CD4-positive, alpha-beta T cell treated with Interleukin-21 for 1 hour (primary cell): ENCODE results near the gene AIMP2.
A peak's percentile ranks its signal among the peaks of the same experiment; 100 is the strongest.
"Not testable (repeated sequence)": the region's sequence is repeated elsewhere in the genome, so short reads cannot be mapped to it uniquely, and the experiment has no call there.

Source experiments
- DNase-seq: peaks from one replicate; pipeline ENCODE4 v3.0.0-alpha.2; 2020

The AIMP2 gene

DNA sequence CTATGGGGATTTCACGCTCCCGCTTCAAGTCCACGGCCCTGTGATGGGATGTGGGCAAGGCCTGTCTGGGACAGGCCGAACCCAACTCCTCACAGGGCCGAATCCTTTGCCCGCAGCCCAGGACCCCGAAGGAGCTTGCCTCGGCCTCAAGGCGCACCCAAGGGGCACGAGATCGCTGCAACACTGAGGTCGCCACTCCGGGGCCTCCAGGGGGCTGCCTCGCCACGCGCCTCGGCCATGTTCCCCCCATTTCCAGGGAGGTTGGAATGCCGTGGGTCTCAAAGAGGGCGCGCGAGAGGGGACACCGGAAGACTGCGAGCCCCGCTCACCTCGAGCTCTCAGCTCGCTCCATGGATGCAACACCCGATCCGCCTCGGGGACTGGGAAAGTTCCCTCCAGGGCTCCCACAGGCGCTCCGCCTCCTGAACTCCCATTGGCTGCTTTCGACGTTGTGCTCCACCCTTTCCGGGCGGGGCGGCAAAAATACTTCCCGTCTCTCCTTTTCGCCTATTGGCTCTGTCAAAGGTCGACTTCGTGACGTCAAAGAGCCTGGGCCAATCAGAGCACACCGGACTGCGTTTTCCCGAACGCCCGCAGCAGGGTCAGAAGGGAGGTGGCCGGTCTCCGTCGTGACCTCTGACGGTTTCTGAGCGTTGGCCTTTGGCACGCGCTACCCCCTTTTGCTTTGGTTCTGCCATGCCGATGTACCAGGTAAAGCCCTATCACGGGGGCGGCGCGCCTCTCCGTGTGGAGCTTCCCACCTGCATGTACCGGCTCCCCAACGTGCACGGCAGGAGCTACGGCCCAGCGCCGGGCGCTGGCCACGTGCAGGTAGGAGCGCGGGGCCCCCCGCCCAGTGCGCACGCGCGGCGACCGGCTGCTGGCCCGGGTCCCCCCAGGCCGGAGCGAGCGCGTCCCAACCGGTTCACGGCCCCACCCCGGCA is at the start of gene AIMP2, which contains the start of gene PMS2:
TSS of gene AIMP2 (plus strand) at position 605 of the 944 bp plus-strand sequence. CDS start at position 697, 92 bp downstream.
TSS of gene PMS2 (minus strand) at position 382 of the 944 bp plus-strand sequence. CDS start at position 352, 30 bp downstream.
- peak; percentile 97 for DNase-seq

DNA sequence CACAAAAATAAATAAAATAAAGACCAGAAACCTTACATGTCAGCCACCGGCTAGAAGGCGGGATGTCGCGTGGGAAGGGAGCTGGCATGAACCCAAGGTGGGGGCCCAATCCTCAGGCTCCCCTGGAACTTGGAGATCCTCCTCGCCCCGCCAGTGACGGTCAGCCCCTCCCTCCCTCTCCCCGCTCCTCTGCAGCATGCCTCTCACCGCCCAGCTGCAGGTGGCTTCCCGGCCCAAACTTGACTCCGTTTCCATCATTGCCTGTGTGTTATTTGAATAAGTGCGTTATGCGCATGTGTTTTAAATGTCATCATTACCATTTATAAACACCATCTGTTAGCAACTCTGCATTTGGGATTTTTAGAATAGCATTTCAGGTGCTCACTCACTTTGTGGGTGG is 45.9 kb upstream of the AIMP2 start:
- DNase-seq, result not testable (repeated sequence)

DNA sequence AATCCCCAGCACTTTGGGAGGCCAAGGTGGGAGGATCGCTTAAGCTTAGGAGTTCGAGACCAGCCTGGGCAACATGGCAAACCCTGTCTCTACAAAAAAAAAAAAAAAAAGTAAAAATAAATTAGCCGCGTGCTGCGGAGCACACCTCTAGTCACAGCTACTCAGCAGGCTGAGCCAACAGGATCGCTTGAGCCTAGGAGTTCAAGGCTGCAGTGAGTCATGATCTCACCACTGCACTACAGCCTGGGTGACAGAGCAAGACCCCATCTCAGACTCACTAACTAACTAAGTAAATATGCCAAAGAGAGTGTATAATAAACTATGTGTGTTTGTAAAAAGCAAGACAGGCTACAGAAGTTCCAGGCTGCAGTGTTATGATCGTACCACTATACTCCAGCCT is 45.3 kb upstream of the AIMP2 start:
- not testable (repeated sequence) for DNase-seq

DNA sequence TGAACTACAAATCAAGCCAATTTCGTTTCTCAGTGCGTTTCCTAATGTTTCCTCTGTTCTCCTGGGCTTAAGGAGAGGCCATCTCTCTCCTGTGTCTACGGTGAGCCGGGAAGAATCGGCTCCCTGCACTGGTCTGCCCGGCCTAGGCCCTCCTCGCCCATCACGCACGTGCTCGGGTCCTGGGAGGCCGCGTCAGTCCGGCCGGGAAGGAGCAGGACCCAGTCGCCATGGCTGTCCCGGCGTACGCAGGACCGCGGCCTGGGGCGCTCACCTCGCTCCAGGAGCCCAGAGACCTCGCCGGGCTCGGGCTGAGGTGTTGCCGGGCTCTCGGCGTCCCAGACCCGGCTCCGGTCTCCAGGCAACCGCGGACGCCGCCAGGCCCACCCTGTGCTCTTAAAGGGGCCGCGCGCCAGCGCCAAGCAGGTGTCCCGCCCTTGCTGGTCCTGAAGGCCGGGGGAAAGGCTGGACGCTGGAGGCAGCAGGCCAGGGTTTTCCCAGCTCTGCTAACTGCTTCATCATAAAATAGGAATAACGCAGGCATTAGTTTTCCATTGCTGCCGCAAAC is 38.6 kb upstream of the AIMP2 start, which contains the start of gene RSPH10B:
TSS of gene RSPH10B (minus strand) at position 343 of the 565 bp plus-strand sequence. CDS start 3,573 bp downstream, outside the sequence.
- DNase-seq, result not testable (repeated sequence)

DNA sequence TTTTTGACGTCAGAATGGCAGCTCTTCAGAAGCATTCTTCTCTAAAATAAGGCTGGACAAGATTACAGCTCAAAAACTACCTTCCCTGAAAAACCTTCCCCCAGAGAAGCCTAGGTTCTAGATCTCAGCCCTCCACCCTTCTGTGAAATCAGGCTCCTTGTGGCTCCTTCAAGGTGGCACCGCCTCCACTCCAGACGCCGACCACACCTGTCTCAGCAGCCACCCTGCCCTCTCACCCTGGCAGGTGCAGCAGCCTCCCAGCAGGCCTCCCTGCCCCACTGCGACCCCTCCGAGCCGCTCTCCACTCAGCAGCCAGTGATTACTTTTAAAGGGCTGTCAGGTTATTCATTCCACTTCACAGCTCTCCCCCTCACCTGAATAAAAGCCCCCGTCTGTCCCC is 35.5 kb upstream of the AIMP2 start:
- not testable (repeated sequence) for DNase-seq

DNA sequence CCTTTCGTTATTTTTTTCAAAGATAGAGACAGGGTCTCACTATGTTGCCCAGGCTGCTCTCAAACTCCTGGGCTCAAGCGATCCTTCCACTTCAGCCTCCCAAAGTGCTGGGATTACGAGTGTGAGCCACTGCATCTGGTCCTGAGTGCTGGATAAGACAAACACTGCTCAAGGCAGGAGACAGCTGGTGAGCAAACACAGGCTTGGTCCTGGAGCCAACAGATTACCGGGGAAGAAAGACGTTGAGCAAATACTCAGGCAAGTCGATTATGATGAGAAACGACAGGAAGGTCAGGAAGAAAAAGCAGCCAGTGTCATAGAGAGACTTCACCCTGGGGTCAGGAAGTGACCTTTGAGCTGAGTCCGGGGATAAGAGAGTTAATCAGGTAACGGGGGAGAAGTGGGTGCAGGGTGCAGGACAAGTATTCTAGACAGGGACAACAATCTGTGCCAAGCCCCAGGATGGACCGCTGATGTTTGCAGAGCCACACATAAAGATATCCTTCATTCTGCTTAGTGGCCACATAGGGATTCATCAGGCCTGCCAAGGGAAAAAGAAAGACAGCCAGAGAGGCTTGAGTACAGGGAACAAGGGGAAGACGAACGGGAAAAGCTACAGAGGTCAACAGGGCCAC is 29.3 kb upstream of the AIMP2 start:
- DNase-seq, result not testable (repeated sequence)

DNA sequence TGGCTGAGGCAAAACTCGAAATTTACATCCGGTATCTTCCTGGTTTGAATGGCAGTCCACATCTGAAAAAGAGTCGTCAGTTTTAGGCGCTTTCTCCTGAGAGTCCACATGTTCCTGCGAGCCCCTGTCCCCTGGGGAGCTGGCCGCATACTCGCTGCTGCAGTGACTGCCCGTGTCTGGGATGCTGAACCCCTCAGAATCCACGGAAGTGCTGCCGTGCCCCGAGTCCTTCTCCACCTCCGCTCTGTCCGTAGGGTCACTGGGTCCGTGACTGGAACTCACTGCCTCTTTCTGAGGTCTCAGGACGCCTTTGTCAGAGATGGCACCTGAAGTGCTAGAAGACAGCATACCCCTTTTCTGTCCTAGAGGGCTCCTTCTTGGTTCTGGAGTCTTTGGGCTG is 22.0 kb upstream of the AIMP2 start:
- DNase-seq, result not testable (repeated sequence)

DNA sequence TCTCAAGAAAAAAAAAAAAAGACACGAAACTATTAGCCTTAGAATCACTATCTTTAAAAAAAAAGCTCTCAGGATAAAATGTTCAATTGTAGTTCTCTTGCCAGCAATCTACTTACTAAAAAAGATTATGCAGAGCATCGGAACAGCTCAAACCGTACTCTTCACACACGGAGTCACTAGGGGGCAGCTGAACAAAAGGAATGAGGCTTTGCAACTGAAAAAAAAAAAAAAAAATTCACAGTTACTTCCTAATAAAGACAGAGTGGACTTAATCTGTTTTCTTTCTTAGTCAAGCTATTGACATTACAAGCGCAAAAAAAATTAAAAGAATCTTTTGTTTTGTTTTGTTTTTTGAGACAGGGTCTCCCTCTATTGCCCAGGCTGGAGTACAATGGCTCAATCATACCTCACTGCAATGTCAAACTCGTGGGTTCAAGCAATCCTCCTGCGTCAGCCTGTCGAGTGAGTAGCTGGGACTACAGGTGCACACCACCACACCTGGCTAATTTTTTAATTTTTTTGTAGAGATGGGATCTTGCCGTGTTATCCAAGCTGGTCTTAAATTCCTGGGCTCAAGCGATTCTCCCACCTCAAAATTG is 11.8 kb upstream of the AIMP2 start:
- DNase-seq, result peak; percentile 70

DNA sequence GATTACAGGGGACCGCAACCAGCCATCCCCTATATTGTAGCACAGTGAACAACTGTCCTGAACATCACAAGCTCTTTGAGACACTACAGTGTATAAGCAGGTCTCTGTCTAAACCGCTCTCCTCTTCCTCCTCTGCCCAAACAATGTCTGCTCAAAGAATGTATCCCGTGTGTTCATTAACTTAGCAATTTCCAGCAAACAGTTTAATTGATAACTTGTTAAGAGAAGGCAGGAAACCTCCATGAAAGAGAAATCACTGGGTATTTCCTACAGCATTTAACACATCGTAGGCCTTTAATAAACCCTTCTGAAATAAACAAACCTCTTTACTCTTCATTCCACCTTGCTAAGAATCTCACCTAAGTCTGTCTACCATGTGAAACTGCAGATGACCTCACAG is 1.7 kb upstream of the AIMP2 start:
- no peak for DNase-seq

DNA sequence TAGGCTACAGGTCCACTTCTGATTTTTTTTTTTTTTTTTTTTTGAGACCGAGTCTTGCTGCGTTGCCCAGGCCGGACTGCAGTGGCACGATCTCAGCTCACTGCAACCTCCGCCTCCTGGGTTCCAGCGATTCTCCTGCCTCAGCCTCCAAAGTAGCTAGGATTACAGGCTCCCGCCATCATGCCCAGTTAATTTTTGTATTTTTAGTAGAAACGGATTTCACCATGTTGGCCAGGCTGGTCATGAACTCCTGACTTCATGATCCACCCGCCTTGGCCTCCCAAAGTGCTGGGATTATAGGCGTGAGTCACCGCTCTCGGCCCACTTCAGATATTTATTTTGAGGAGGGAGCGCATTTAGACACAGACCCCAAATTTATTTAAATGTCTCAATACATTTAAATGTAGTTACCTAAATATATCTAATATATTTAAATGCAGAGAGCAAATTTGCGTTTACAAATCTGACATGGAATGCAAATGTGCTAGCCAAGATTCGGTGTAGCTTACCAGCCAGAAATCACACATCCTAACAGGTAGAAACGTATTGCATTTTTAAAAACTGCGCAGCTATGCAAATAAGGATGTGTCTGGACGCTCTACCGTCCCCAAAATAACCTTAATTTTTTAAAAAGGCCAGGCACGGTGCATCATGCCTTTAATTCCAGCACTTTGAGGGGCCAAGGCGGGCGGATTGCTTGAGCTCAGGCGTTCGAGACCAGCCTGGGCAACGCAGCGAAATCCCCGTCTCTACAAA is 1.1 kb upstream of the AIMP2 start:
- DNase-seq, result not testable (repeated sequence)

DNA sequence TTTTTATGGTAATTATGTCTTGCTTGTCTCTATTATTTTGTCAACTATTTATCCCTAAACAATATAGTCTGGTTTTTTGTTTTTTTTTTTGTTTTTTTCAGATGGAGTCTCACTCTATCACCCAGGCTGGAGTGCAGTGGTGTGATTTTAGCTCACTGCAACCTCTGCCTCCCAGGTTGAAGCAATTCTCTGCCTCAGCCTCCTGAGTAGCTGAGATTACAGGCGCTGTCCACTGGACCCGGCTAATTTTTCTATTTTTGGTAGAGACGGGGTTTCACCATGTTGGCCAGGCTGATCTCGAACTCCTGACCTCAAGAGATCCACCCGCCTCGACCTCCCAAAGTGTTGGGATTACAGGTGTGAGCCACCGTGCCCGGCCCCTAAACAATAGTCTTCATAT is 1.3 kb downstream of the AIMP2 start:
- not testable (repeated sequence) for DNase-seq

DNA sequence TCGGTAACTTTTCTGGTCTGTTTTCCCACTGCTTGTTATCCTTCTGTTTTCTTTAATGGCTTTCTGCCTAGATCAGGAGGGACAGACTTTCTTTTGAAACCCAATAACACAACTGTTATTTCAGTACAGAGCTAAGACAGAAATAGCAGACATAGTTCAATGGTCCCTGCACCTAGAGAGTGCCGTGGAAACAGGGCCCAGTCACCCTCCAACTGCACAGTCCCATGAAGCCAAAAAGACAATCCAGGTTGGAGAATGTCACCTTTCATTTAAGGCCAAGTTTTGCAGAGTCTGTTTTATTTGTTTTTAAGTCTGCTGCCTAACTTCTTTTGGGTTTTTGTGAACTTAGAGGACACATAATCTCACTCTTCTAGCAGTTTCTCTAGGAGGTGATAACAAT is 2.5 kb downstream of the AIMP2 start:
- DNase-seq, result no peak

DNA sequence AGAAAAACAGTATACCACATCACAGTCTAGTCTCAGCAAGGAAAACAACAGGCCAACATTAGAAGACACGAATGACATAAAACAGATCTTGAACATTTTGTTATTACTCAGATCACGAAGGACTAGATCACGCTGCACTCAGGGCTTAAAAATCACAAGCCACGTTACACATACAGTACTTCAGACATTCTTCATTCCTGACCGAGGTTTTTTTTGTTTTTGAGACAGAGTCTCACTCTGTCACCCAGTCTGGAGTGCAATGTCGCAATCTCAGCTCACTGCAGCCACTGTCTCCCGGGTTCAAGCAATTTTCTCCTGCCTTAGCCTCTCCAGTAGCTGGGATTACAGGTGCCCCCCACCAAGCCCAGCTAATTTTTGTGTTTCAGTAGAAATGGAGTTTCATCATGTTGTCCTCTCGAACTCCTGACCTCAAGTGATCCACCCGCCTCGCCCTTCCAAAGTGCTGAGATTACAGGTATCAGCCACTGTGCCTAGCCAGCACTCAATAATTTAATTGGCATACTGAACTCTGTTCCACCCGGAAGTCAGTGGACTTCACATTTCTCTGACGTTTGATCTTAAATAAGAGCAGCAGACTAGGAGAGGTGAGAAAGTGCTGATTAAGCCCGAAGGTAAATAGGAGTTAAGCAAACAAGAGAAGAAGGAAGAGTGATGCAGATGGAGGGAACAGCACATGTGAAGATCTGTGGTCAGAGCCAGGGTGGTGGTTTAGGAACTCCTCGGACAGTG is 3.5 kb downstream of the AIMP2 start:
- DNase-seq, result no peak

DNA sequence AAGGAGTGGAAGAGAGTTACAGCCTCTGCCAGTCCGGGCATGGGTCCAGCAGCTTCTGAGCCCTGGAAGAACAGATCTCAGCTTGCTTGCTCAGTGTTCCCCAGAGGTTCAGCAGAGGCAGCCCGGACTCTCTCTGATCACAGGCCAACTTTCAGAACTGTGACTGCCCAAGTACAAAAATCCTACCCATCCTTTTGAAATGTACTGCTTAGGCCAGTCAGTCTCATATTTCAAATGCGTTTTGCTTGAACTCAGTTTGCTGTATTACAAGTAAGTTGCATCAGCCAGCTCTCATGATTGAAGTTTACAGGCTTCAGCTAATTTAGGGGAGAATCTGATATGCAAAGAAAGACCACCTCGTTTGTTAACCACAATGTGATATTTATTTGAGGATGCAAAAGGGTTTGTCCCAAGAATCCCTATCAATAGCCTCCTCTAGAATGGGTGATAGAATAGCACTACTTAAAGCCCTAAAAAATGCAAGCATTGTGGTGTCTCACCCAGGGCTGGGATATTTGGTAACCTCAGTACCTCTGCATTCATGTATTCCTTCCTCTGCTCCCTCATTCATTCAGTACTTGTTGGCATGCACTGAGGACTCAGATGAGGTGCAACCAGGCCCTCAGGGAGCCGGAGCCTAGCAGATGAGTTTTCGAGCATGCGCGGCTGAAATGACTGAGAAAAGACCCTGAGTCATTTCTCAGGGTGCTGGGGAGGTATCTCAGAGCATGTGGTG is 7.0 kb downstream of the AIMP2 start:
- DNase-seq, result no peak

DNA sequence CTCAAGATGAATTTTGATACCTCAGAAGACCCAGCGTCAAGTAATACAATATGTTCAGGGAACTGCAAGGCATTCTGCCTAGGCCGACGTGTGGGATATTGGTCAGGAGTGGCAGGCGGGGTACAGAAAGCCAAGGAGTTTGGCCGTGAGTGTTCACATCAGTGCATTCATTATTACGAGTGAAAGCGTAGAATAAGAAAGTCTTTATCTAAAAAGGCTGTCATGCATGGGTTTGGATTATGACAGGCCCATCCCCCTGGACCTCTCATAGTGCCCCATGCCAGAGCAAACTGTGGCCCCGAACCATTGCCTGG is 7.5 kb downstream of the AIMP2 start:
- no peak for DNase-seq

DNA sequence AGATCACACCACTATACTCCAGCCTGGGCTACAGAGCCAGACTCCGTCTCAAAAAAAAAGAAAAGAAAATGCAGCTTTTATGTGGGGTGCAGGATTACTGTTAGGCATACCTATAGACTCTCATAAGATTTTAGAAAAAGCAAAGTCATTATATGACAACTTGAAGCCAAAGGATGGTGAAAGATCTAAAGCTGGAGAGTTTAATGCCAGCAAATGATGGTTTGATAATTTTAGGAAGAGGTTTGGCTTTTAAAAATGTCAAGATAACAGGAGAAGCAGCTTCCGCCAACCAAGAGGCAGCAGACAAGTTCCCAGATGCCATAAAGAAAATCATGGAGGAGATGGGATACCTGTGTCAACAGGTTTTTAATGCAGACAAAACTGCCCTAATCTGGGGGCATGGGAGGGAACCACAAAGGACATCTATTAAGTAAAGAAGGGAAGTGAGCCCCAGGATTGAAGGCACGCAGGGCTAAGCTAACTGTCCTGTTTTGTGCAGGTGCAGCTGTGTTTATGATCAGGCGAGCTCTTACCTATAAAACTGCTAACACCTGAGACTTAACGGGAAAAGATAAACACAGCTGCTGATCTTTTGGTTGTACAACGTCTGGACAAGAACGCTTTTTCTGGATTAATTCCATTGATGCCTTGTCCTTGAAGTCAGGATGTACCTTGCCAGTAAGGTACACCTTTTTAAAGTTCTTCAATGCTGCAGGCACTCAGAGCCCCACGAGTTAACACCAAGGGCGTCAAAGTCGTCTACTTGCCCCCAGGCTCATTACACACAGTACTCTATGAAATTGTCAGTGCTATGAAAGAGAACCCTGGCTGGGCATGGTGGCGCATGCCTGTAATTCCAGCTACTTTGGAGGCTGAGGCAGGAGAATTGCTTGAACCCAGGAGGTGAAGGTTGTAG is 11.6 kb downstream of the AIMP2 start:
- no peak for DNase-seq

DNA sequence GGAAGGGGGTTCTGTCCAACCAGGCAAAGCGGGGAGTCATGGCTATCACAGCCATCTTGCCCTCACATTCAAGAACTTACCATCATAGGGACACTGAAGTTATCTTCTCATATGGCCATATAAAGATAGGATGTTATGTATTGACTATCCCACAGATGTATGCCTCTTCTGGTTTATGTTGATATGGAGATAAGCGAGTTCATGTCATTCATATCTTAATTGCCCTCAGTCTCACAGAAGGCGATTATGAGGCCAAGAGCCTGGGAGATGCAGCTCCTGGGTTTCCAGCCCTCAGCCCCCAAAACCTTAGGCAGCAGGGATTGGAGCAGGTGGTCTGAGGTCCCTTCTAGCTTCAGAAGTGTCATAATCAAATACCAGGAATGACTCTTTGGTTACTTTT is 13.6 kb downstream of the AIMP2 start:
- no peak for DNase-seq

DNA sequence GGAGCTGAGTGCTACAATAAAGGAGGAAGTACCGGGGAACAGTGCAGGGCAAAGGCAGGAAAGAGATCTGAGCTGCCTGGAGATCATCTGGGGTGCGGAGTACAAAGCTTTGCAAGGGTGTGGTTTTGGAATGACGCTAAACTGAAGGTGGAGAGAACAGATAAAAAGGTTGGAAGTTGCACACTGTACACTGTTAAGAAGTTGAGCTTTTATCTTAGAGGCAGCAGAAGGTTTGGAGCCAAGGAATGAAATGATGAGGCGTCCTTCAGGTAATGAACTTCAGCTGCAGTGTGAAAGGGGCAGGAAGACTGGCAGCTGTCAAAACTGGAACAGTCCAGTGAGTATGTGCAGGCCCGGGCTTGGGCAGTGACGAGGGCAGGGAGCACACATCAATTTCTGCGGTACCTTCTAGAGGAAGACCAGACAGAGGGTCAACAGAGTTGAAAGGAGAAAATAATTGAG is 14.9 kb downstream of the AIMP2 start:
- no peak for DNase-seq

DNA sequence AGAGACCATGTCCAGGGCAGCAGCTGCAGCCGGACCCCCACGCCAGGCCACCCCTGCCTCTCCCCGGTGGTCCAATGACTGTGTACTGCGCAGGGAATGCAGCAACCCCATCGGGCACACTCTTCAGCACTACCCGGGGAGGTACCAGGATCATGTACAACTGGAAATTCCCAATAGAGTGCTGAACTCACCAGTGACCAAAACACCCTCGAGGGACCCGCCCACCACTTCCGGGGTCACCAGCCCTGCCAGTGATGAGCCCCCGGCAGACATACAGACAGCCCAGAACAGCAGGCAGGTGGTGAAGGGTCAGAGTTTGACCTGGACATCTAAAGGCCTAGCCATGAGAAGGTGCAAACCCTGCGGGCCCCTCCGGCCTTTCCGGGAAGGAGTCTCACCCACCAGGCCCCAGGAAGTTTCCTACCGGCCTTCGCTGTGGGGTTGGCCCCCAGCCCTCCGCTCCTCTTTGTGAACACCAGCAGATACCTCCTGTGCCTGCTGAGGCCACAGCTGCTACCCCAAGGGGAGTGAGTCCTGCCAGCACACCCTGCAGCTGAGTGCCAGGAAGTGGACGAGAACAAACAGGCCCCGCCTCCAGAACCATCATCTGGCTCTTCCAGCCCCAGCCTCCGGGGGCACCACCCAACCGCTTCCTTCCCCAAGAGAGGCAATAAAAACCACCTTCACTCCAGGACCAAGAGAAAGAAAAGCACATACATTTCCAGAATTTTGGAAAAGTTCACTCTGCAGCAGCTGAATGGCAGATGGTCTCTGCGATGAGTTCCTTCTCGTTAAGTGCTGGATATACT is 17.1 kb downstream of the AIMP2 start:
- DNase-seq, result peak; percentile 79
